ENCODE measurements around the gene MCEE.

DNA sequence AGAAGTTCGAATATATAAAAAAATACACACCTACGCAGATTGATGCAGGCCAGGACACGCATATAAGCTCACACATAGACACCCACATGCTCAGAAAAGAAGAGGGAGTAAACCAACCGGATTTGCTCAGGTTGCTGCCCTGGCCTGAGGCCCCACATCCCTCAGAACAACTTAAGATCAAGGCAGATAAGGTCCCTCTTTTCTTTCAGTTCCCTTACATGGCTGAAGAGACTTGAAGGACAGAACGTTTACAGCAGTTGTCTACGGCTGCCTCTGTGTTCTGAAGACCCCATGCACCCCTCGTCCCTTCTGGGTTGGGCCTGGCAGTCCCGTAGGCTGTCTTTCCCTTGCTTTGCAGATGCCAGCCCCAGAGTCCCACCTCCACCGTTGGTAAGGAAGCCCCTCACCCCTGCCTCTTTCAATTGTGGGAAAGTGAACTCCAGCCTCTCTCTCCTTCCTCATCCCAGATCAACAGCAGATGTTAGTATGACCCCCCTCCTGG is 65.9 kb downstream of the MCEE start:
- TF ChIP-seq, protein P1, sequence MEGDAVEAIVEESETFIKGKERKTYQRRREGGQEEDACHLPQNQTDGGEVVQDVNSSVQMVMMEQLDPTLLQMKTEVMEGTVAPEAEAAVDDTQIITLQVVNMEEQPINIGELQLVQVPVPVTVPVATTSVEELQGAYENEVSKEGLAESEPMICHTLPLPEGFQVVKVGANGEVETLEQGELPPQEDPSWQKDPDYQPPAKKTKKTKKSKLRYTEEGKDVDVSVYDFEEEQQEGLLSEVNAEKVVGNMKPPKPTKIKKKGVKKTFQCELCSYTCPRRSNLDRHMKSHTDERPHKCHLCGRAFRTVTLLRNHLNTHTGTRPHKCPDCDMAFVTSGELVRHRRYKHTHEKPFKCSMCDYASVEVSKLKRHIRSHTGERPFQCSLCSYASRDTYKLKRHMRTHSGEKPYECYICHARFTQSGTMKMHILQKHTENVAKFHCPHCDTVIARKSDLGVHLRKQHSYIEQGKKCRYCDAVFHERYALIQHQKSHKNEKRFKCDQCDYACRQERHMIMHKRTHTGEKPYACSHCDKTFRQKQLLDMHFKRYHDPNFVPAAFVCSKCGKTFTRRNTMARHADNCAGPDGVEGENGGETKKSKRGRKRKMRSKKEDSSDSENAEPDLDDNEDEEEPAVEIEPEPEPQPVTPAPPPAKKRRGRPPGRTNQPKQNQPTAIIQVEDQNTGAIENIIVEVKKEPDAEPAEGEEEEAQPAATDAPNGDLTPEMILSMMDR (conservative IDR thresholded peaks at IDR 0.05): no peak
- TF ChIP-seq EZH2 (IDR thresholded peaks at IDR 0.05; ENCODE audit: low read depth): no peak
